HFF-Myc (cell line): ENCODE results near the gene HOXD9.

ENCODE experiments used
- DNase-seq: peaks from one replicate; pipeline ENCODE4 v3.0.0-alpha.2; 2011; ENCODE audit warnings: low read depth; ENCODE audit errors: extremely low read depth
- H3K4me3 ChIP-seq: replicated peaks from 2 replicates; pipeline ENCODE4 v1.5.1; 2011; ENCODE audit warnings: low read depth, mild to moderate bottlenecking, control low read depth, low read length
- TF ChIP-seq, protein P1 (sequence below): IDR thresholded peaks from 2 replicates; pipeline ENCODE4 v1.5.1; 2012; ENCODE audit warnings: mild to moderate bottlenecking, low read depth, low read length, control low read depth; ENCODE audit errors: missing control alignments

Gene HOXD9

DNA sequence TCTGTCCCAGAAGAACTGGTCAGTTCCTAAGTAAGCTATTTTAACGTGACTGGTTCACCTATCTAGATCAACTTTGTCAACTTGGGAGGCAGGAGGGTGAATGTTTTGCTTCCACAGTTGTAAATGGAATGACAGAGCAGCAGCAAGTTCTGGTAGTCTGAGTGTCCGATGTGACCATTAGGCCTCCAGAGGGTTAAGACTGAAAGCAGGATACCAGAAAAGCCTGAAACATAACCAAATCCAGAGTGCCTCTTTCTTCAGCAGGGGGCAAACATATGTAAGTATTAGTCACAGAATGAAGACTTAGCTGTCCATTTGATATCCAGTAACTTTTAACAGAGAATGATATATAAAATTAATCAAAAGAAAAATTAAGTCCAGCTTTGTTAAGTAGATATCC, 43.8 kb downstream of the HOXD9 start:
- no peak for DNase-seq
- H3K4me3 ChIP-seq, result no peak overlapping the region
- TF ChIP-seq, protein P1, sequence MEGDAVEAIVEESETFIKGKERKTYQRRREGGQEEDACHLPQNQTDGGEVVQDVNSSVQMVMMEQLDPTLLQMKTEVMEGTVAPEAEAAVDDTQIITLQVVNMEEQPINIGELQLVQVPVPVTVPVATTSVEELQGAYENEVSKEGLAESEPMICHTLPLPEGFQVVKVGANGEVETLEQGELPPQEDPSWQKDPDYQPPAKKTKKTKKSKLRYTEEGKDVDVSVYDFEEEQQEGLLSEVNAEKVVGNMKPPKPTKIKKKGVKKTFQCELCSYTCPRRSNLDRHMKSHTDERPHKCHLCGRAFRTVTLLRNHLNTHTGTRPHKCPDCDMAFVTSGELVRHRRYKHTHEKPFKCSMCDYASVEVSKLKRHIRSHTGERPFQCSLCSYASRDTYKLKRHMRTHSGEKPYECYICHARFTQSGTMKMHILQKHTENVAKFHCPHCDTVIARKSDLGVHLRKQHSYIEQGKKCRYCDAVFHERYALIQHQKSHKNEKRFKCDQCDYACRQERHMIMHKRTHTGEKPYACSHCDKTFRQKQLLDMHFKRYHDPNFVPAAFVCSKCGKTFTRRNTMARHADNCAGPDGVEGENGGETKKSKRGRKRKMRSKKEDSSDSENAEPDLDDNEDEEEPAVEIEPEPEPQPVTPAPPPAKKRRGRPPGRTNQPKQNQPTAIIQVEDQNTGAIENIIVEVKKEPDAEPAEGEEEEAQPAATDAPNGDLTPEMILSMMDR, result no peak

DNA sequence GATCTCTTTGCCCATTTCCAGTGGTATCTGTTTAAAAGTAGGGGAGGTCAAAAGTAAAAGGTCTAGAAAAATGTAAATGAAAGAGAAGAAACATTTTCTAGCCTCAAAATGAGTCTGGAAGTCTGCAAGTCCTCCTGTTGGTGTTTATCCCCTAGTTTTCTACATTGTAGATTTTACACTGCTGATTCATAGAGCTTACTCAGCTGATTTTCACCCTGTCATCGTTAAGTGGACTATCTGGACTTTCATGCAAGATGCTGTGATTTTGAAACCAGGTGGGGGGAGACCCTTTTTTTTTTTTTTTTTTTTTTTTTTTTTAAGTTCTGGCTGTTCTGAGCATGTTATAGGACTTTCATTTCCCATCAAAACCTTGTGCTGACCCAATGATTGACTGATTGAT, 44.9 kb downstream of the HOXD9 start:
- no peak for DNase-seq
- TF ChIP-seq, protein P1, result no peak
- H3K4me3 ChIP-seq, result no peak overlapping the region

DNA sequence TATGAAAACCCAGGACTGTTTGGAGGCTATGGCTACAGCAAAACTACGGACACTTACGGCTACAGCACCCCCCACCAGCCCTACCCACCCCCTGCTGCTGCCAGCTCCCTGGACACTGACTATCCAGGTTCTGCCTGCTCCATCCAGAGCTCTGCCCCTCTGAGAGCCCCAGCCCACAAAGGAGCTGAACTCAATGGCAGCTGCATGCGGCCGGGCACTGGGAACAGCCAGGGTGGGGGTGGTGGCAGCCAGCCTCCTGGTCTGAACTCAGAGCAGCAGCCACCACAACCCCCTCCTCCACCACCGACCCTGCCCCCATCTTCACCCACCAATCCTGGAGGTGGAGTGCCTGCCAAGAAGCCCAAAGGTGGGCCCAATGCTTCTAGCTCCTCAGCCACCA, 46.7 kb downstream of the HOXD9 start:
- no peak overlapping the region for H3K4me3 ChIP-seq
- TF ChIP-seq, protein P1, result no peak
- no peak for DNase-seq

DNA sequence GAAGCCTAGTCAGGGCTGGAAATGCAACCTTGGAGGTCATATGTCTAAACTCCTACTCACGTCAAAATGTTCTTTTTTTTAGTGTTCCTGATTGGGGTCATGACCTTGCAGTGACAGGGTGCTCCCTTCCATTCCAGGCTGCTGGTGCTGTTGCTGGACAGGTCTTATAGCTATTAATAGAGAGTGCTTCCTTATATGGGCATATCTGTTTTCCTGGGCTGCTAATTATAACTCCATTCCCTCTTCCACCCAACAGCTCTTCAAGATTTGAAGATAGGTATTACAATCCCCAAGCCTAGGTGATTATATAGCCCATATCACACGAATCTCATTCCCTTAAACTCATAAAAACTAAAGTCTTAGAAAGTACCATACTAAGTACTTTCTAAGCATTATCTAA, 47.2 kb downstream of the HOXD9 start:
- DNase-seq, result no peak
- H3K4me3 ChIP-seq, result no peak overlapping the region
- TF ChIP-seq, protein P1, result no peak

DNA sequence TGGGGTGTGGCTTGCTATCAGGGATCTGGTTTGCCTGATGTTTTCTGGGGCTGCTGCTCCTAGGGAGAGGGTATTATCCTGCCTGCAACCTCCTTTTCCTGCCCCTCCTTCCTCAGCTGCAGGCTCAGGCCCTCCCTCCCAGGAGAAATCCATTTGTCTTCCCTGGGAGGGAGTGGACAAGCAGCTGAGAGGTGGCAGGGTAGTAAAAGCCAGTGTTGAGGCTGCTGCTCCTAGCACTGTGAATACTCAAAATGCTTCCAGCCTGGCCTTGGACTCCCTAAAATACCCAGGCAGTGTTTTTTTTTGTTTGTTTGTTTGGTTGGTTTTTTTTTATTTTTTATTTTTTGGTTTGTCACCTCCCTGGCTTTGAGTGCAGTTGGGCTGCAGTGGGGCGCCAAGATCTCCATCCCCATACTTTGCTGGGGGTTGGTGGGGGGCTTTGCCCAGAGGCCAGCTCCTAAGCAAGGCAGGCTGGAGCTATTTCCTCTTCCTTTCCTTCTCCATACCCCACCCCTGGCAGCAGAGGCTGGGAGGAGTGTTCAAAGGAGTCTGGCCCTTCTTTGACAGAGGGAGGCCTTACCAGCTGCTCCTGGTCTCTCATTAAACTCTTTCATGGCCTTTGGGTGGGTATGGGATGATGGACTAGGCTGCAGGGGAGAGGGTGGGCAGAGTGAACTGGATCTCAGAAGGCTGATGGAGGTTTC, 48.2 kb downstream of the HOXD9 start:
- TF ChIP-seq, protein P1, result no peak
- DNase-seq, result no peak

DNA sequence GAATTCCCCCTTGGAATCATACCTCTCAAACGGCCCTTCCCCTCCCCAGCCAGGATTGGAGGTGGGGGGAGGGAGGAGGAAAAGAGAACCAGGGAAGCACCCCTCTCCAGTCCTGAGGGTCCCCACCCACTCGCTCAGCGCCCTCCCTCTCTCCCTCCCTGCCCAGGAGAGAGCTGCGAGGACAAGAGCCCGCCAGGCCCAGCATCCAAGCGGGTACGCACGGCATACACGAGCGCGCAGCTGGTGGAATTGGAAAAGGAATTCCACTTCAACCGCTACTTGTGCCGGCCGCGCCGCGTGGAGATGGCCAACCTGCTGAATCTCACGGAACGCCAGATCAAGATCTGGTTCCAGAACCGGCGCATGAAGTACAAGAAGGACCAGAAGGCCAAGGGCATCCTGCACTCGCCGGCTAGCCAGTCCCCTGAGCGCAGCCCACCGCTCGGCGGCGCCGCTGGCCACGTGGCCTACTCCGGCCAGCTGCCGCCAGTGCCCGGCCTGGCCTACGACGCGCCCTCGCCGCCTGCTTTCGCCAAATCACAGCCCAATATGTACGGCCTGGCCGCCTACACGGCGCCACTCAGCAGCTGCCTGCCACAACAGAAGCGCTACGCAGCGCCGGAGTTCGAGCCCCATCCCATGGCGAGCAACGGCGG, 49.0 kb downstream of the HOXD9 start:
- TF ChIP-seq, protein P1, result no peak
- DNase-seq, result no peak
- no peak overlapping the region for H3K4me3 ChIP-seq

More for the DNA sequence above, 48.2 kb downstream of the HOXD9 start:
- no peak overlapping the region for H3K4me3 ChIP-seq
